KMS-11 (cell line): ENCODE data around the gene GPR62.

Experiments used
- H2AFZ ChIP-seq: fragments of 200-600 bp; sonication (generic); 2 replicates; pipeline ENCODE4 v1.6.1; 2016; ENCODE audit warnings: antibody characterized with exemption, mixed run types, low read depth
- H3K27ac ChIP-seq: fragments of 200-600 bp; sonication (generic); 2 replicates; pipeline ENCODE4 v1.6.1; 2016; ENCODE audit warnings: mild to moderate bottlenecking, mixed run types
- H3K27me3 ChIP-seq: fragments of 200-600 bp; sonication (generic); 2 replicates; pipeline ENCODE4 v1.6.1; 2017; ENCODE audit warnings: mild to moderate bottlenecking, low read depth, mixed run types, moderate library complexity; ENCODE audit not compliant: insufficient read depth
- H3K36me3 ChIP-seq: fragments of 200-600 bp; sonication (generic); 2 replicates; pipeline ENCODE4 v1.6.1; 2017; ENCODE audit warnings: mild to moderate bottlenecking, mixed run types; ENCODE audit not compliant: insufficient read depth
- H3K4me1 ChIP-seq: fragments of 200-600 bp; sonication (generic); 2 replicates; pipeline ENCODE4 v1.6.1; 2016; ENCODE audit warnings: mild to moderate bottlenecking, low read depth, mixed run types; ENCODE audit not compliant: poor library complexity, severe bottlenecking
- H3K4me2 ChIP-seq: fragments of 200-600 bp; sonication (generic); 2 replicates; pipeline ENCODE4 v1.7.0; 2016; ENCODE audit warnings: mild to moderate bottlenecking, mixed run types
- H3K4me3 ChIP-seq: fragments of 200-600 bp; sonication (generic); IDR thresholded peaks from 2 replicates; pipeline ENCODE4 v1.6.1; 2017; ENCODE audit warnings: low read depth, low read length, mixed read lengths; ENCODE audit not compliant: insufficient read depth
- H3K79me2 ChIP-seq: fragments of 200-600 bp; sonication (generic); 2 replicates; pipeline ENCODE4 v1.6.1; 2016; ENCODE audit warnings: low read depth, mixed run types; ENCODE audit not compliant: insufficient read depth
- H3K9ac ChIP-seq: fragments of 200-600 bp; sonication (generic); 2 replicates; pipeline ENCODE4 v1.6.1; 2016; ENCODE audit warnings: mild to moderate bottlenecking, mixed run types
- H4K20me1 ChIP-seq: fragments of 200-600 bp; sonication (generic); 2 replicates; pipeline ENCODE4 v1.6.1; 2016; ENCODE audit warnings: mild to moderate bottlenecking, mixed run types; ENCODE audit not compliant: insufficient read depth
- CTCF ChIP-seq: fragments of 200-600 bp; sonication (generic); conservative IDR thresholded peaks from 2 replicates; pipeline ENCODE4 v1.6.1; 2017; ENCODE audit warnings: low read depth, mild to moderate bottlenecking, antibody characterized with exemption, low read length, moderate library complexity, mixed read lengths

Gene GPR62

GRCh38 chr3:51945926-51946705, 9.1 kb upstream of the GPR62 start:
- no peak overlapping the region for H3K4me3 ChIP-seq
- H3K27me3 ChIP-seq = no peaks in the 10 kb centered on the region
- H3K4me2 ChIP-seq = no peak overlapping the region
- H3K27ac ChIP-seq = no peak overlapping the region
- no peak for TF ChIP-seq CTCF
- H4K20me1 ChIP-seq = no peaks in the 10 kb centered on the region
- no peaks in the 10 kb centered on the region for H3K36me3 ChIP-seq
- H3K9ac ChIP-seq = no peak overlapping the region
- H3K79me2 ChIP-seq = peaks cover 4% of the 10 kb centered on the region
- no peaks in the 10 kb centered on the region for H3K4me1 ChIP-seq
- no peak overlapping the region for H2AFZ ChIP-seq

- no peak for TF ChIP-seq CTCF
- Histone ChIP-seq H4K20me1 (no peaks in the 10 kb centered on the region), H3K36me3 (no peaks in the 10 kb centered on the region), H3K27ac (no peak overlapping the region), H3K9ac (no peak overlapping the region), H3K27me3 (no peaks in the 10 kb centered on the region), H3K4me1 (no peaks in the 10 kb centered on the region), H3K4me3 (no peak overlapping the region), H3K4me2 (no peak overlapping the region), H2AFZ (no peak overlapping the region), H3K79me2 (no peaks in the 10 kb centered on the region)
These were observed 8.4 kb upstream of the GPR62 start for GRCh38 chr3:51946796-51947195.

GRCh38 chr3:51947215-51947900, 7.8 kb upstream of the GPR62 start:
- Histone ChIP-seq H3K4me3 (no peak overlapping the region), H3K4me2 (no peak overlapping the region), H2AFZ (no peak overlapping the region), H3K79me2 (no peaks in the 10 kb centered on the region), H4K20me1 (no peaks in the 10 kb centered on the region), H3K27me3 (no peaks in the 10 kb centered on the region), H3K27ac (no peak overlapping the region), H3K9ac (no peak overlapping the region), H3K36me3 (no peaks in the 10 kb centered on the region), H3K4me1 (no peaks in the 10 kb centered on the region)
- no peak for TF ChIP-seq CTCF

GRCh38 chr3:51948016-51948580, 7.1 kb upstream of the GPR62 start:
- Histone ChIP-seq H3K9ac (no peak overlapping the region), H3K4me1 (no peaks in the 10 kb centered on the region)

More at GRCh38 chr3:51948016-51948580, 7.1 kb upstream of the GPR62 start:
- H4K20me1 ChIP-seq = no peaks in the 10 kb centered on the region
- TF ChIP-seq CTCF = no peak
- no peaks in the 10 kb centered on the region for H3K36me3 ChIP-seq
- no peaks in the 10 kb centered on the region for H3K79me2 ChIP-seq
- no peak overlapping the region for H2AFZ ChIP-seq
- H3K4me3 ChIP-seq = no peak overlapping the region
- no peaks in the 10 kb centered on the region for H3K27me3 ChIP-seq
- no peak overlapping the region for H3K4me2 ChIP-seq
- no peak overlapping the region for H3K27ac ChIP-seq
